Adrenal gland (tissue), 5 donors: ENCODE results near the gene CD300H.

Experiments
- CTCF ChIP-seq, 6 experiments: fragments of 450-650 bp in 4 of 6; fragments of 200-600 bp in 2 of 6; sonication (generic) in 1 of 6; IDR thresholded peaks; 1 replicate in 5 of 6; 2 replicates in 1 of 6; pipeline versions ENCODE4 v1.5.1 to v1.8.0; 2016 to 2021; ENCODE audit warnings: antibody characterized with exemption in 6 of 6, mild to moderate bottlenecking in 2 of 6, moderate library complexity in 1 of 6
- POLR2A ChIP-seq, 2 donors: fragments of 450-650 bp; IDR thresholded peaks; one replicate each; pipeline ENCODE4 v1.6.1; 2017; ENCODE audit warnings: antibody characterized with exemption in 2 of 2, mild to moderate bottlenecking in 2 of 2, moderate library complexity in 1 of 2
- donor health status: DM: no; HTN: no; CAD: no.

- no peak for TF ChIP-seq CTCF (IDR thresholded peaks at IDR 0.05)
- TF ChIP-seq POLR2A (IDR thresholded peaks at IDR 0.05): no peak
Observed at GRCh38 chr17:74552037-74552436, 15.3 kb downstream of the CD300H start.
